HepG2 (cell line): ENCODE results near the gene ERV3-1.
"Not testable (repeated sequence)": the region's sequence is repeated elsewhere in the genome, so short reads cannot be mapped to it uniquely, and the experiment has no call there.

Experiments
- CREM ChIP-seq, 2 experiments: sonication (generic) in 1 of 2; formaldehyde crosslinking in 1 of 2; IDR thresholded peaks; 2 replicates each; pipeline versions ENCODE4 v1.4.0 to v1.6.1; 2016 to 2020; ENCODE audit warnings: antibody characterized with exemption in 1 of 2, mild to moderate bottlenecking in 1 of 2, missing genetic modification reagents in 1 of 2
- HNF1A ChIP-seq, 2 experiments: sonication (generic) in 1 of 2; formaldehyde crosslinking in 1 of 2; IDR thresholded peaks; 2 replicates each; pipeline versions ENCODE4 v1.4.0 to v1.6.1; 2016 to 2020; ENCODE audit warnings: borderline replicate concordance in 1 of 2, low read depth in 1 of 2, mild to moderate bottlenecking in 1 of 2, missing genetic modification reagents in 1 of 2
- REST ChIP-seq, 2 experiments: IDR thresholded peaks; 2 replicates each; pipeline ENCODE4 v1.6.1; 2011 to 2012; ENCODE audit warnings: low read length in 2 of 2, borderline replicate concordance in 1 of 2, low read depth in 1 of 2, mild to moderate bottlenecking in 1 of 2, moderate library complexity in 1 of 2
- SIN3A ChIP-seq: IDR thresholded peaks from 2 replicates; pipeline ENCODE4 v1.6.1; 2011; ENCODE audit warnings: low read depth, mild to moderate bottlenecking, control low read depth, low read length, borderline replicate concordance
- WIZ ChIP-seq: sonication (generic); formaldehyde crosslinking; IDR thresholded peaks from 2 replicates; pipeline ENCODE4 v1.5.1; 2020; ENCODE audit warnings: mild to moderate bottlenecking, missing genetic modification reagents
- ZBTB43 ChIP-seq: sonication (generic); formaldehyde crosslinking; conservative IDR thresholded peaks from 2 replicates; pipeline ENCODE4 v1.4.0; 2020; ENCODE audit warnings: missing genetic modification reagents

- not testable (repeated sequence) for TF ChIP-seq CREM (IDR thresholded peaks at IDR 0.05); CREM (CRISPR knock-in tag; IDR thresholded peaks at IDR 0.05); ZBTB43 (CRISPR knock-in tag); SIN3A; REST (IDR thresholded peaks at IDR 0.05; ENCODE audit: borderline replicate concordance in 1 of 2, low read depth in 1 of 2, low read length in 2 of 2); WIZ (CRISPR knock-in tag); HNF1A (IDR thresholded peaks at IDR 0.05; ENCODE audit: low read depth); HNF1A (CRISPR knock-in tag; IDR thresholded peaks at IDR 0.05; ENCODE audit: borderline replicate concordance)
Observed at GRCh38 chr7:65035469-65035868, 29.0 kb upstream of the ERV3-1 start.
